Panc1 (cell line): ENCODE measurements around the gene FOXA3. TPM values are rescaled to one million over a fixed set of nuclear protein-coding genes. Genes with fewer than 3 reads are reported as not detected.

Experiments used
- ATAC-seq: fragments of 200-7000 bp; cut with Tn5 transposase; 2 replicates; pipeline ENCODE4 v1.9.1; 2020; ENCODE audit warnings: mild to moderate bottlenecking, moderate library complexity
- BruUV-seq: library from RNA; stranded (reverse); fragments of 400-500 nt; replicated peaks from 2 replicates; lab custom pipeline; 2021; lab: Mats Ljungman, UMichigan
- CTCF ChIA-PET: fragments of 300-600 bp; sonication (Branson Sonifier 250); formaldehyde crosslinking; loops from one replicate; lab custom pipeline; 2022; ENCODE audit warnings: antibody characterized with exemption; lab: Charles Lee
- POLR2A ChIA-PET: fragments of 300-600 bp; sonication (Branson Sonifier 250); formaldehyde crosslinking; loops from one replicate; lab custom pipeline; 2022; ENCODE audit warnings: antibody characterized with exemption; lab: Charles Lee
- DNase-seq: peaks from one replicate; pipeline ENCODE4 v3.0.0-alpha.2; 2010; ENCODE audit warnings: low read depth, low spot score
- H3K27ac ChIP-seq: 2 replicates; pipeline ENCODE4 v1.5.1; 2011; ENCODE audit warnings: mild to moderate bottlenecking, low read length, inconsistent platforms
- H3K27me3 ChIP-seq: fragments of 200-500 bp; sonication (Bioruptor generic); 2 replicates; pipeline ENCODE4 v1.6.0; 2014; ENCODE audit warnings: low read length, inconsistent platforms; ENCODE audit not compliant: control insufficient read depth, insufficient read depth
- H3K36me3 ChIP-seq: fragments of 200-500 bp; sonication (Bioruptor generic); 2 replicates; pipeline ENCODE4 v1.5.1; 2014; ENCODE audit warnings: inconsistent platforms, mild to moderate bottlenecking, low read length, moderate library complexity; ENCODE audit not compliant: control insufficient read depth, insufficient read depth
- H3K4me1 ChIP-seq: 2 replicates; pipeline ENCODE4 v1.5.1; 2011; ENCODE audit warnings: inconsistent platforms, mild to moderate bottlenecking, low read length, moderate library complexity; ENCODE audit not compliant: control insufficient read depth, insufficient read depth
- H3K4me3 ChIP-seq, 2 experiments: 2 replicates each; pipeline ENCODE4 v1.5.1; 2011 to 2012; ENCODE audit warnings: low read depth in 2 of 2, low read length in 2 of 2, mild to moderate bottlenecking in 2 of 2, inconsistent platforms in 1 of 2, moderate library complexity in 1 of 2
- H3K9me3 ChIP-seq: fragments of 200-500 bp; sonication (Bioruptor generic); 2 replicates; pipeline ENCODE4 v1.5.1; 2014; ENCODE audit warnings: low read depth, mild to moderate bottlenecking, inconsistent platforms, low read length, moderate library complexity; ENCODE audit not compliant: control insufficient read depth, insufficient read depth
- POLR2AphosphoS5 ChIP-seq: IDR thresholded peaks from 2 replicates; pipeline ENCODE4 v1.6.1; 2012; ENCODE audit warnings: mild to moderate bottlenecking, low read depth, low read length, moderate library complexity
- SIN3A ChIP-seq: IDR thresholded peaks from 2 replicates; pipeline ENCODE4 v1.6.1; 2012; ENCODE audit warnings: low read depth, mild to moderate bottlenecking, low read length, moderate library complexity, borderline replicate concordance; ENCODE audit not compliant: insufficient read depth
- TCF7L2 ChIP-seq: IDR thresholded peaks from 2 replicates; pipeline ENCODE4 v1.6.1; 2011; ENCODE audit warnings: mild to moderate bottlenecking, low read depth, low read length, inconsistent platforms
- in situ Hi-C: cut with HindIII; loops from 2 replicates; pipeline ENCODE4 v1.10.0; 2016; ENCODE audit warnings: low sequenced_read_pairs, low pct_unique_long_range_greater_than_20kb
- intact Hi-C: fragments of 100-400 bp; cut with micrococcal nuclease; formaldehyde crosslinking; loops from one replicate; pipeline ENCODE4 v1.10.0; 2022; ENCODE audit not compliant: unreplicated experiment
- total RNA-seq: library from RNA; stranded (reverse); gene quantifications from one replicate; pipeline ENCODE4 v1.2.1, GENCODE V29; 2021; ENCODE audit not compliant: unreplicated experiment
- TF ChIP-seq, protein P1 (sequence below), 2 experiments: IDR thresholded peaks; 2 replicates each; pipeline ENCODE4 v1.6.1; 2011 to 2012; ENCODE audit warnings: low read depth in 2 of 2, control low read depth in 1 of 2, low read length in 1 of 2, mild to moderate bottlenecking in 1 of 2, moderate library complexity in 1 of 2; ENCODE audit not compliant: insufficient read depth in 1 of 2
- TF ChIP-seq, protein P2 (sequence below): fragments of 450-650 bp; IDR thresholded peaks from 2 replicates; pipeline ENCODE4 v1.5.1; 2017; ENCODE audit warnings: mild to moderate bottlenecking

The FOXA3 gene
- total RNA-seq, 1 experiment from 2014 or later: 0.26 TPM

DNA sequence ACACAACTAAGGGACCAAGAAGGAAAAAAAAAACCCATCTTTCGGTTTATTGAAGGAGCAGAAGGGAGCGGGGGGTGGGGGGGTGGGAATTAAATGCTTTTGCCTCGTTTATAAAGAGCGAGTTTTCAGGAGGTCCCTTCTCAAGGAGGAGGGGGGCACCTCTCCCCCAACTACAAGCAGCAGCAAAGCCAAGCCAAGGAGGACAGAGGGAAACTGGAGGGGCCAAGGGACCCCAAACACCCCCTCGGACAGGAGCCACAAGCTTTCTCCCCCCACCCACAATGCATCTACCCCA, 19.4 kb downstream of the FOXA3 start:
- peak overlapping the region; percentile 47 to 51 for H3K4me3 ChIP-seq
- in situ Hi-C loops (no loop called here), intact Hi-C loops (no loop called here)
- H3K4me1 ChIP-seq: peaks cover 9% of the 10 kb centered on the region
- no peaks in the 10 kb centered on the region for H3K9me3 ChIP-seq
- TF ChIP-seq, protein P1, sequence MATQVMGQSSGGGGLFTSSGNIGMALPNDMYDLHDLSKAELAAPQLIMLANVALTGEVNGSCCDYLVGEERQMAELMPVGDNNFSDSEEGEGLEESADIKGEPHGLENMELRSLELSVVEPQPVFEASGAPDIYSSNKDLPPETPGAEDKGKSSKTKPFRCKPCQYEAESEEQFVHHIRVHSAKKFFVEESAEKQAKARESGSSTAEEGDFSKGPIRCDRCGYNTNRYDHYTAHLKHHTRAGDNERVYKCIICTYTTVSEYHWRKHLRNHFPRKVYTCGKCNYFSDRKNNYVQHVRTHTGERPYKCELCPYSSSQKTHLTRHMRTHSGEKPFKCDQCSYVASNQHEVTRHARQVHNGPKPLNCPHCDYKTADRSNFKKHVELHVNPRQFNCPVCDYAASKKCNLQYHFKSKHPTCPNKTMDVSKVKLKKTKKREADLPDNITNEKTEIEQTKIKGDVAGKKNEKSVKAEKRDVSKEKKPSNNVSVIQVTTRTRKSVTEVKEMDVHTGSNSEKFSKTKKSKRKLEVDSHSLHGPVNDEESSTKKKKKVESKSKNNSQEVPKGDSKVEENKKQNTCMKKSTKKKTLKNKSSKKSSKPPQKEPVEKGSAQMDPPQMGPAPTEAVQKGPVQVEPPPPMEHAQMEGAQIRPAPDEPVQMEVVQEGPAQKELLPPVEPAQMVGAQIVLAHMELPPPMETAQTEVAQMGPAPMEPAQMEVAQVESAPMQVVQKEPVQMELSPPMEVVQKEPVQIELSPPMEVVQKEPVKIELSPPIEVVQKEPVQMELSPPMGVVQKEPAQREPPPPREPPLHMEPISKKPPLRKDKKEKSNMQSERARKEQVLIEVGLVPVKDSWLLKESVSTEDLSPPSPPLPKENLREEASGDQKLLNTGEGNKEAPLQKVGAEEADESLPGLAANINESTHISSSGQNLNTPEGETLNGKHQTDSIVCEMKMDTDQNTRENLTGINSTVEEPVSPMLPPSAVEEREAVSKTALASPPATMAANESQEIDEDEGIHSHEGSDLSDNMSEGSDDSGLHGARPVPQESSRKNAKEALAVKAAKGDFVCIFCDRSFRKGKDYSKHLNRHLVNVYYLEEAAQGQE (IDR thresholded peaks at IDR 0.05; ENCODE audit: insufficient read depth in 1 of 2, low read depth in 2 of 2, low read length in 1 of 2): no peak
- TF ChIP-seq SIN3A: no peak
- TF ChIP-seq, protein P2, sequence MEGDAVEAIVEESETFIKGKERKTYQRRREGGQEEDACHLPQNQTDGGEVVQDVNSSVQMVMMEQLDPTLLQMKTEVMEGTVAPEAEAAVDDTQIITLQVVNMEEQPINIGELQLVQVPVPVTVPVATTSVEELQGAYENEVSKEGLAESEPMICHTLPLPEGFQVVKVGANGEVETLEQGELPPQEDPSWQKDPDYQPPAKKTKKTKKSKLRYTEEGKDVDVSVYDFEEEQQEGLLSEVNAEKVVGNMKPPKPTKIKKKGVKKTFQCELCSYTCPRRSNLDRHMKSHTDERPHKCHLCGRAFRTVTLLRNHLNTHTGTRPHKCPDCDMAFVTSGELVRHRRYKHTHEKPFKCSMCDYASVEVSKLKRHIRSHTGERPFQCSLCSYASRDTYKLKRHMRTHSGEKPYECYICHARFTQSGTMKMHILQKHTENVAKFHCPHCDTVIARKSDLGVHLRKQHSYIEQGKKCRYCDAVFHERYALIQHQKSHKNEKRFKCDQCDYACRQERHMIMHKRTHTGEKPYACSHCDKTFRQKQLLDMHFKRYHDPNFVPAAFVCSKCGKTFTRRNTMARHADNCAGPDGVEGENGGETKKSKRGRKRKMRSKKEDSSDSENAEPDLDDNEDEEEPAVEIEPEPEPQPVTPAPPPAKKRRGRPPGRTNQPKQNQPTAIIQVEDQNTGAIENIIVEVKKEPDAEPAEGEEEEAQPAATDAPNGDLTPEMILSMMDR: peak; percentile 4
- no peak for TF ChIP-seq TCF7L2
- ATAC-seq (no peak), DNase-seq (no peak)
- no TSS peak for BruUV-seq
- H3K27me3 ChIP-seq: no peaks in the 10 kb centered on the region
- peak overlapping the region; percentile 57 for H3K27ac ChIP-seq
- no peaks in the 10 kb centered on the region for H3K36me3 ChIP-seq
- POLR2A ChIA-PET: no interaction called here
- CTCF ChIA-PET: interaction anchor here (0.6 kb wide), 1 partner anchor 67 kb away, joined by 4 read pairs; no protein-coding TSS in a partner anchor

DNA sequence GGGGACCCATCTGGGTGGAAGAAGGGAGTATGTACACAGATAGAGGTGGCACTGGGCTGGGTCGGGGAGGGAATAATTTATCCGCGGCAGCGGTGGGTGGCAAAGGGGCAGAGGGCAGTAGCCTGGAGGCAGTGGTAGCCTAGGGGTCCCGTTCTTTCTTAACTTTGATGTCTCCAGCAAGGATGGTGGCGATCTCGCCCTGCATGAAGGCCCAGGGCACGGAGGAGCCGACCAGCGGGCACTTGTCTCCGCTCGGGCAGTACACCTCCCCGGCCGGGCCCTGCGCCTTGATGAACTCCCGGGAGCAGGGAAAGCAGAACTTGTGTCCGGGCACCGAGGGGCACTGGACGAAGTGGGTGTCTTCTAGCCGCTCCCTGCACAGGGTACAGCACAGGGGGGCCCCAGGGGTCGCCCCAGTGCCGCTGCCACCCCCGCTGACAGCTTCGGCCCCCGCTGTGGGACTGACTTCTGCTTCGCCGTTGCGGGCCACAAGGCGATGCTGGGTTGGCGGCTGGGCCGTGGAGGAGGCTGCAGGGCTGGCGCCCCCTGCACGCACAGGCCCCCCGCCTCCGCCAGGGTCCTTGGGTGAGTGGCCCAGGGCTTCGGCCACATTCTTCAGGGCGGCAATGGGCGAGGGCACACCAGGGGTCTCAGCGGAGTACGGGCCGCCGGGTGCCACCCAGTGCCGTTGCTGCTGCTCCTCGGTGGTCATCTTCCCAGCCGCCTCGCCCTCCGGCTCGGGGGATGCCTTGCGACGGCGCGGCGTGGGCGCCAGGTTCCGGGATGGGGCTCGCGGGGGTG, 20.0 kb downstream of the FOXA3 start:
- Histone ChIP-seq H3K27me3 (no peaks in the 10 kb centered on the region), H3K36me3 (no peaks in the 10 kb centered on the region), H3K27ac (peak overlapping the region; percentile 57), H3K4me3 (peak overlapping the region; percentile 51 to 69), H3K4me1 (peaks cover 9% of the 10 kb centered on the region), H3K9me3 (no peaks in the 10 kb centered on the region)
- in situ Hi-C loops (no loop called here), intact Hi-C loops (no loop called here)
- ATAC-seq: no peak
- no TSS peak for BruUV-seq
- no peak for DNase-seq
- TF ChIP-seq TCF7L2 (no peak), POLR2AphosphoS5 (no peak), SIN3A (no peak)
- TF ChIP-seq, protein P2: no peak
- TF ChIP-seq, protein P1 (IDR thresholded peaks at IDR 0.05; ENCODE audit: insufficient read depth in 1 of 2, low read depth in 2 of 2, low read length in 1 of 2): no peak
- ChIA-PET POLR2A (no interaction called here), CTCF (interaction anchor here (0.6 kb wide), 1 partner anchor 67 kb away, joined by 4 read pairs; no protein-coding TSS in a partner anchor)
